Tibial artery (tissue), 4 donors: ENCODE measurements around the gene DCLRE1B.

Experiments
- DNase-seq, 2 donors: peaks; one replicate each; pipeline ENCODE4 v3.0.0-alpha.2; 2019
- H3K27ac ChIP-seq, 2 donors: fragments of 200-600 bp; sonication (generic) in 1 of 2; 1 replicate in 1 of 2; 2 replicates in 1 of 2; pipeline ENCODE4 v1.5.1; 2018 to 2019; ENCODE audit warnings: mild to moderate bottlenecking in 1 of 2
- H3K27me3 ChIP-seq, 2 donors: fragments of 200-600 bp; sonication (generic) in 1 of 2; one replicate each; pipeline versions ENCODE4 v1.5.1 to v1.6.0; 2016 to 2019
- H3K36me3 ChIP-seq, 3 donors: fragments of 200-600 bp; sonication (generic) in 2 of 3; one replicate each; pipeline ENCODE4 v1.5.1; 2016 to 2019; ENCODE audit warnings: mild to moderate bottlenecking in 2 of 3
- H3K4me1 ChIP-seq, 4 donors: fragments of 200-600 bp; sonication (generic) in 2 of 4; 1 replicate in 3 of 4; 2 replicates in 1 of 4; pipeline ENCODE4 v1.5.1; 2016 to 2019
- H3K4me3 ChIP-seq, 2 donors: fragments of 200-600 bp; sonication (generic) in 1 of 2; 1 replicate in 1 of 2; 2 replicates in 1 of 2; pipeline ENCODE4 v1.5.1; 2018 to 2019; ENCODE audit warnings: mild to moderate bottlenecking in 2 of 2
- H3K9me3 ChIP-seq, 3 donors: fragments of 200-600 bp; sonication (generic) in 1 of 3; one replicate each; pipeline ENCODE4 v1.5.1; 2016 to 2019
- CTCF ChIP-seq, 2 experiments: fragments of 200-600 bp in 1 of 2; fragments of 450-650 bp in 1 of 2; IDR thresholded peaks; one replicate each; pipeline ENCODE4 v1.5.1; 2017 to 2019; ENCODE audit warnings: antibody characterized with exemption in 2 of 2, mild to moderate bottlenecking in 1 of 2, moderate library complexity in 1 of 2
- intact Hi-C: fragments of 100-400 bp; cut with DNase I; formaldehyde crosslinking; loops from one replicate; pipeline ENCODE4 v1.15.0; 2023; ENCODE audit warnings: low total_unique reads

Gene DCLRE1B

GRCh38 chr1:113928941-113929749 lies 24.0 kb downstream of the DCLRE1B start, which contains the start of gene HIPK1:
TSS of gene HIPK1 (plus strand) at chr1:113929324.
- Histone ChIP-seq H3K4me3 (peak within 1 kb of the TSS; percentile 79 to 97), H3K27ac (peak within 1 kb of the TSS; percentile 98), H3K9me3 (no peaks in the 10 kb centered on the region), H3K4me1 (peaks cover 0 to 50% (median 27%) of the 10 kb centered on the region in 4 donors), H3K36me3 (no peaks in the 10 kb centered on the region), H3K27me3 (no peaks in the 10 kb centered on the region)
- intact Hi-C loops: loop anchor here (1.0 kb wide), 1 partner anchor 24 kb away; the partner anchor contains the start of gene DCLRE1B
- TF ChIP-seq CTCF (IDR thresholded peaks at IDR 0.05): peak in 1 of 2 experiments; percentile 51
- peak; percentile 93 to 96 for DNase-seq

- Histone ChIP-seq H3K9me3 (no peaks in the 10 kb centered on the region), H3K36me3 (no peaks in the 10 kb centered on the region), H3K27me3 (no peaks in the 10 kb centered on the region), H3K4me3 (peak overlapping the region; percentile 79 to 97), H3K27ac (peak overlapping the region; percentile 98), H3K4me1 (peaks cover 0 to 57% (median 27%) of the 10 kb centered on the region in 4 donors)
- intact Hi-C loops: loop anchor here (1.0 to 10.0 kb wide), 2 partner anchors 25 to 95 kb away; partner anchors contain the start of gene DCLRE1B
- TF ChIP-seq CTCF (IDR thresholded peaks at IDR 0.05): no peak
- DNase-seq: peak; percentile 41 to 74
Observed at GRCh38 chr1:113929750-113930498, 24.8 kb downstream of the DCLRE1B start.

- H3K27me3 ChIP-seq: no peaks in the 10 kb centered on the region
- intact Hi-C loops: loop anchor here (10.0 kb wide), 1 partner anchor 96 kb away; no protein-coding TSS in a partner anchor
- no peaks in the 10 kb centered on the region for H3K36me3 ChIP-seq
- peak overlapping the region; percentile 98 for H3K27ac ChIP-seq
- no peaks in the 10 kb centered on the region for H3K9me3 ChIP-seq
- TF ChIP-seq CTCF (IDR thresholded peaks at IDR 0.05): no peak
- H3K4me1 ChIP-seq: peaks cover 0 to 63% (median 27%) of the 10 kb centered on the region in 4 donors
- DNase-seq: no peak
- peak overlapping the region; percentile 79 to 97 for H3K4me3 ChIP-seq
Observed at GRCh38 chr1:113930499-113931161, 25.5 kb downstream of the DCLRE1B start.

DNA sequence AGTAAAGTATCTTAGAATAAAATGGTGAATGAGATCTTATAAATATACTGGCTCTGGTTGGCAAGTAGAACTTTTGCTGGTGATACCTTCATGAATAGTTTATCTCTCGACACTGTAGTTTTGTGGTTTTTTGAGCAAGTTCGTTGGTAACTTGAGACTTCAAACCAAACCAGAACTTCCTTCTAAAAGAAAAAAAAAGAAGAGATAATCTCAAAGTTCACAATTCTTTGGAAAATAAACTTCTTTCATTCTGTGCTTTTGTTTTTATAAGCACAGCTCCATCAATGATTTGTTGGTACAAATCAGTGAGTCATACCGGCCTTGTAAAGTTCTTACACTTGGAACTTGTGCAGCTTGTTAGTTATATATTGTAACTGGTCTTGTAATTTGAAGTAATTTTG lies 26.3 kb downstream of the DCLRE1B start:
- Histone ChIP-seq H3K27ac (peak overlapping the region; percentile 98), H3K4me1 (peaks cover 0 to 72% (median 27%) of the 10 kb centered on the region in 4 donors), H3K9me3 (no peaks in the 10 kb centered on the region), H3K36me3 (no peaks in the 10 kb centered on the region), H3K27me3 (no peaks in the 10 kb centered on the region), H3K4me3 (peak overlapping the region; percentile 79 to 97)
- DNase-seq: no peak
- intact Hi-C loops: loop anchor here (10.0 kb wide), 1 partner anchor 97 kb away; no protein-coding TSS in a partner anchor
- TF ChIP-seq CTCF (IDR thresholded peaks at IDR 0.05): no peak

DNA sequence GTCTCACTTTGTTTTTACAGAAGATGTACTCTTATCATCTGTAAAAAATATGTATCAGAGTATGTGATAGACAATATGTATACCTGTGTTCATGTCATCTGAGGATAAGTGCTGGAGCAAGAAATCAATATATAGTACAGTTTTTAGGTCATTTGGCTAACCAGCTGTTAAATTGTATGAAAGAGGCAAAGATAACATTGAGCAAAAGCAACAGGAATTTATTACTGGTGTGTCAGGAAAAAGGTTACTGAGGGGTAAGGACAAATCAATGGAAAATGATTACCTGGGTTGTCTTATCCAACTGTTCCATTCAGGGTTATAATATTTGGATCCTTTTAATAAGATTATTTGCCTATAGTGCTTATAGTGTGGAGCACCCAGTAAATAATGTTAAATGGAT lies 28.9 kb downstream of the DCLRE1B start:
- intact Hi-C loops: loop anchor here (10.0 kb wide), 1 partner anchor 99 kb away; no protein-coding TSS in a partner anchor
- TF ChIP-seq CTCF (IDR thresholded peaks at IDR 0.05): no peak
- Histone ChIP-seq H3K36me3 (no peaks in the 10 kb centered on the region), H3K4me3 (no peak overlapping the region), H3K9me3 (no peaks in the 10 kb centered on the region), H3K27ac (no peak overlapping the region), H3K4me1 (peaks cover 0 to 80% (median 23%) of the 10 kb centered on the region in 4 donors), H3K27me3 (no peaks in the 10 kb centered on the region)
- no peak for DNase-seq
